DMS79 (cell line): Measurements from ENCODE around the gene EFNA2.
"Not testable (repeated sequence)": the region's sequence is repeated elsewhere in the genome, so short reads cannot be mapped to it uniquely, and the experiment has no call there.

Experiments used
- DNase-seq: peaks from one replicate; lab custom pipeline; 2025; lab: John Stamatoyannopoulos, UW

The EFNA2 gene

DNA sequence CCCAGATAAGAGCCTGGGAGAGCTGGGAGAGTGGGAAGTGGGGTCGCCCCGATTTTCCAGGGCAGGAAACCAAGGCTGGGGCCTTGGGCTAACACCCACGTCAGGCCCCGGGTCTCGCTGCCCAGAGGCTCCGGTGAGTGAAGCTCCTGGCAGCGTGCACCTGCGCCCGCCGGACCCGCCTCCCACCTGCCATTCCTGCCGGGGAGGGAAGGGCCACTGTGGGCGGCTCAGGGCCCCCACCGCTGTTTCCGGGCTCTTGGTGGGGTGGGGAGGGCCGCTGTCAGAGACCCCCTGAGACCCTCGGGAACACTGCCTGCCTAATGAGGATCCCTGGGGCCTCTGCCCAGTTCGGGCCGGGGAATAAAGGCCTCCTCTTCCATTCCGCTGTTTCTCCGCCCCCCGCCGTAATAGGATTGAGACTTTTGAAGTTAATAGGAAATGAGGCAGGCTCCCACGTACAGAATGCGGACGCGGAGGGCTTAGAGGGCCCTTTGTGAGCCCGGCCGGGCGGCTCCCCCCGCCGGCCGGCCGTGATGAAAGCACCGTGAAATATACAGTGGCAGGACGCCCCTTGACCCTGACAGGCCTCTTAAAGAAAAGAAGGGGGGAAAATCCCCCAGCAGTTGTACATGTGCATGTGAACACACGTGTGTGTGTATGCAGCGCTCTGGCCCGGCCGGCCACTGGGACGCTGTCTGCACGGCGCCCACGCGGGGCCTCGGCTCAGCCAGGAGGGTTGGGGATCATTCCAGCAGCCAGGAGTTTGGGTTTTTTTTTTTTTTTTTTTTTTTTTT lies 33.2 kb downstream of the EFNA2 start:
- no peak for DNase-seq

DNA sequence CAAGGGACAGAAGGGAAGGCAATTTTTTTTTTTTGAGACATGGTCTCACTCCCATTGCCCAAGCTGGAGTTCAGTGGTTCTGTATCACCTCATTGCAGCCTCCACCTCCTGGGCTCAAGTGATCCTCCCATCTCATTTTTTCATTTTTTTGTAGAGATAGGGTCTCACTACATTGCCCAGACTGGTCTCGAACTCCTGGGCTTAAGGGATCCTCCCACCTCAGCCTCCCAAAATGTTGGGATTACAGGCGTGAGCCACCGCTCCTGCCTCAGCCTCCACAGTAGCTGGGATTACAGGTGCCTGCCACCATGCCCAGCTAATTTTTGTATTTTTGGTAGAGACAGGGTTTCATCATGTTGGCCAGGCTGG lies 34.6 kb downstream of the EFNA2 start:
- not testable (repeated sequence) for DNase-seq

DNA sequence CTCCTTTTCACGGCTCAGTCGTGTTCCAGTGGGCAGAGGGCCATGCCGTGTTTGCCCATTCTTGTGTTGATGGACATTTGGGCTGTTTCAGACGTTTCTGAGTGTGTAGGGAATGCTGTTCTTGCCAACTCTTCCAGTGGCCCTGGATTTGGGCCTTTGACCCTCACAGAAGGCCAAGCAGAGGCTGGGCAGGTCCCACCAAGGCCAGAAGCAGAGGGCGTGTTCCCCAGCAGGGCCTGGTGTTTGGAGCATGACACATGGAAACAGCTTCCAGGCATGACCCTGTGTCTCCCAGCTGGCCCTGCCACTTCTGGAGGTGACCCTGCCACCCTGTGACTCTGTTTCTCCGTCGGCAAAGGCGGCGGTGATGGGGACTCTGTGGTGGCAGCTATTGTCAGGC lies 35.9 kb downstream of the EFNA2 start:
- DNase-seq: no peak

DNA sequence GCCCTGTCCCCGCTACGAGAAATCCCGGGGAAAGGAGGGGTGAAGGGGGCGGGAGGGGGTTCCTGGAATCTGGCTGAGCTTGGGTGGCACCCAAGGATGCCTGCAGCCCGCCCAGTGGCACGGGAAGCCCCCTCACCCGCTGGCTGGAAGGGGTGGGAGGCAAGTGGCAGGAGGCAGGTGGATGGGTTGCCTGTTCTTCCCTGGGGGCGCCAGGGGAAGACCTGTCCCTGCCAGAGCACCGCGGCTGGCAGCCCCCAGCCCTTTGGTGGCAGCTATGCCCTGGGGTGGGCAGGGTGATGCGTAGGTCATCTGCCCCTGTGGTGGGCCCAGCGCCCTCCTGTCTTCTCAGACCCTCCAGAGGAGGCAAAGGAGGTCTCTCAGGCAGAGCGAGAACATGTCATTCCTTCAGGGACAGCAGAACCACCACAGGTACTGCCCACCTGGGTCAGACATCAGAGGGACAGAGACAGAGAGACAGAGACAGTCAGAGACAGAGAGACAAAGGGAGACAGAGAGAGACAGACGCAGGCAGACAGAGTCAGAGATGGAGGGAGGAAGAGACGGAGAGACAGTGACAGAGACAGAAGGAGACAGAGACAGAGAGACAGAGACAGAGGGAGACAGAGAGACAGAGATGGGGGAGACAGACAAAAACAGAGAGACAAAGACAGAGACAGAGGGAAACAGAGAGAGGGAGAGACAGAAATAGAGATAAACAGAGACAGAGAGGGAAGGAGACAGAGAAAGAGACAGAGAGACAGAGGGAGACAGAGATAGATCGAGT lies 36.7 kb downstream of the EFNA2 start:
- no peak for DNase-seq

DNA sequence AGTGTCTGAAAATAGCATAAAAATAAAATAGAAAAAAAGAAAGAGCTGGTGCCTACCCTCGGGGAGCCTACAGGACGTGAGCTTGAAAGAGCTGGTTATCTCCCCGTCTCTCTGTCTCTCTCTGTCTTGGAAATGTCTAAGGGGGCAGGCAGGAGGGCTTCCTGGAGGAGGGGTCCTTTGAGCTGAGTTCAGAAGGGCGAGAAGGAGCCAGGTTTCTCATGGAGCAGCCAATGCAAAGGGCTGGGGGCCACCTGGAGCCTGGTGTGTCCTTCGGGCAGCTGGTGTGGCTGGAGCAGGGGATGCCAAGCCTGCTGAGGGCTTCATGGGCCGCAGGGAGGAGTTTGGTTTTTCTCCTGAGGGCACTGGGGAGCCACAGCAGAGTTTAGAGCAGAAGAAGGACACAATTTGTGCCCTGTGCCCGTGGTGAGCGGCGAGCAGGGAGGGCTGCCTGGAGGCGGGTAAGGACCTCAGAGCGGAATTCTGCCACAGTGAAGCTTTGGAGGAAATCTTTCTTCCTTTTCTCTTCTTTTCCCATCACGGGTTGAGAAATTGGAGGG lies 38.7 kb downstream of the EFNA2 start:
- no peak for DNase-seq

DNA sequence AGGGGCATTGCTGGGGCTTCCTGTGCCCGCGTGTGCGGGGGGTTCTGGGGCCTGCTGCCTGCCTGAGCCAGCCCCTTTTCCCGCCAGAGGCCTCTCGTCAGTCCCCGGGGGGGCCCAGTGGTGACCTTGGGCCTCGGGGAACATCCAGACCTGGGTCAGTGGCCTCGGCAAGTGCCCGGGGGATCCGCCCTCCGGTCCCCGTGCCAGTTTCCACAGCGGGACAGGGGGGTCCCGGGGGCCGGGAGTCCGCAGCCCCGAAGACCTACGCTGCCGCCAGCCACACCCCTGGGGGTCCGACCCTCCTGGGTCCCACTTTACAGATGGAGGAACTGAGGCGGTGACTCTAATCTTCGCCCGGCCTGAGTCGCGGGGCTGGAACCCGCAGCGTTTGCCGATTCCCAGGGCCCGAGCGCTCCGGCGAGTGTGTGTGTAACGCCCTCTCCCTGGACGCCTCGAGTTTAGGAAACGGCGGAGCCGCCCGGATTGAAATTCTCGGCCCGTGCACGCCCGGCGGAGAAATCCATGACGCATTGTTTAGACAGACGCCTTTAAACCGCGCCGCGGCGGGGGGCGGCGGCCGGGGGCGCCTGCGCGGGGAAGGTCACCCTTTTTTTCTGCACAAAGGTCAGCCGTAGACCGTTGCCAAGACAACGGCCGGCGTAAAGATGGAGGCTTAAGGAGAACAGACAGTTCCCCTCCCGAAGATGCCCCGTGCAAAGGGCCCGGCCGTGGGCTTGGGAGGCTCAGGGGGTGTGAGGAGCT lies 39.3 kb downstream of the EFNA2 start:
- DNase-seq: peak; percentile 51

DNA sequence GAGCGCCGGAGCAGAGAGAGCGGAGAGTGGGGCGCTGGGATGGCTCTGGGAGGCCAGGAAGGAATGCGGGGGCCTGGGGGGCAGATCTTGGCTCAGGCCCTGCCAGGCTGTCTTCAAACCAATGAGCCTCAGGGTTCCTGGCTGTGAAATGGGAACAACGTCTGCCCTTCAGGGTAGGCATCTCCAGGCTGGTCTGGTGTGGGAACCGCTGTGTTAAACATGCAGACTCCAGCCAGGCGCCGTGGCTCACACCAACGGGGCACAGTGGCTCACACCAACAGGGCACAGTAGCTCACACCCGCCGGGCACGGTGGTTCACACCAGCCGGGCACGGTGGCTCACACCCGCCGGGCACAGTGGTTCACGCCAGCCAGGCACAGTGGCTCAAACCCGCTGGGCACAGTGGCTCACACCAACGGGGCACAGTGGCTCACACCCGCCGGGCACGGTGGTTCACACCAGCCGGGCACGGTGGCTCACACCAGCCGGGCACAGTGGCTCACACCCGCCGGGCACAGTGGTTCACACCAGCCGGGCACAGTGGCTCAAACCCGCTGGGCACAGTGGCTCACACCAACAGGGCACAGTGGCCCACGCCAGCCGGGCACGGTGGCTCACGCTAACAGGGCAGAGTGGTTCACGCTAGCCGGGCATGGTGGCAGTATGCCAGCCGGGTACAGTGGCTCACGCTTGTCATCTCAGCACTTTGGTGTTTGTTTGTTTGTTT lies 40.1 kb downstream of the EFNA2 start:
- no peak for DNase-seq

DNA sequence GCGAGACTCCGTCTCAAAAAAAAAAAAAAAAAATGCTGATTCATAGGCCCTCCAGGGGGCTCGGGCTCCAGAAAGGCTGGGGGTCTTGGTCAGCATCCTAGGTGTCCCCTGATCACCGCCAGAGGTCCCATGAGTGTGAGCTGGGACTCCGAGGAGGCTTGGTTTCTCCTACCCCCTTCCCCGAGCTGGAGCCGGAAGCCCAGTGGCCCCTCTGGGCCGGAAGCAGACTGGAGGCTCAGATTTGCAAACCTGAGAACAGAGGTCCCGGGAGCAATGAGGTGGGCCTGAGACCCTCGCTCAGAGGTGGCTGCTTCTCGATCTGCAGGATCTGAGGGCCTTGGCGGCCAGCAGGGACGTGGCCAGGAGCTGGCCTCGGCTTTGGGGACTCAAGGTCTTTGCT lies 41.5 kb downstream of the EFNA2 start:
- no peak for DNase-seq

DNA sequence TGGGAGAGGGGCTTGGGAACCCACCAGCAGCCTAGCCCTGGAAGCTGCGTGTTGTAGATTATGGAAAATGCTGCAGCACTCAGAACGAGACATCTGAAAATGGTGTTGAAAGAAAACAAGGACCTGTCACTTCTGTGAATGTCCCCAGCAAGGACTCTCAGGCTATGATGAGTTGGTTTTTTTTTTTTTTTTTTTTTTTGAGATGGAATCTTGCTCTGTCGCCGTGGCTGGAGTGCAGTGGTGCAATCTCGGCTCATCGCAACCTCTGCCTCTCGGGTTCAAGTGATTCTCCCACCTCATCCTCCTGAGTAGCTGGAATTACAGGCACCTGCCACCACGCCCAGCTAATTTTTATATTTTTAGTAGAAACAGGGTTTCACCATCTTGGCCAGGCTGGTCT lies 46.5 kb downstream of the EFNA2 start:
- not testable (repeated sequence) for DNase-seq

DNA sequence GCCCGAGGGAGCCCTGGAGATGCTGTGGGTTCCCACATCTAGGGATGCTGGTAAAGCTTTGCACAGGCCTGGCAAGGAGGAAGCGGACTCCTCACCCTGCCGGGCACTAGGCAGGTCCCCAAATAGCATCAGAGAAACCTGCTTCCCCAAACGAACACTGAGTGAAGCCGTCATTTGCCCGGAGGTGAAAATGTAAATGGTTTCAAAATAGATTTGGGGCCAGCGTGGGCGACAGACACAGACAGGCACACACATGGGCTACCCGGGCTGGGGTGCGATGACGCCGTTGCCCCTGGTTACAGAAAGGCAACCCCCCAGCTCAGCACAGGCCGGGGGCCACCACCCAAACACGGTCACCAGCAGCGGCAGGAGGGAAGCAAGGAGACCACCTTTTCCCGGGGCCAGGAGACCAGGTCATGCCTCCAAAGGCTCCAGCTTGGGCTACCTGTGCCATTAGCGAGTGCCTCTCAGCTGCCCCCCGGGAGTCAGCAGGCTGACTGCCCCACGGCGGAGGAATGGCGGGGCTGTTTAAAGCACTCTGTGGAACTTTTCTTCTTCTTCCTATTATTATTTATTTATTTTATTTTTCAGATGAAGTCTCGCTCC lies 50.5 kb downstream of the EFNA2 start:
- no peak for DNase-seq

DNA sequence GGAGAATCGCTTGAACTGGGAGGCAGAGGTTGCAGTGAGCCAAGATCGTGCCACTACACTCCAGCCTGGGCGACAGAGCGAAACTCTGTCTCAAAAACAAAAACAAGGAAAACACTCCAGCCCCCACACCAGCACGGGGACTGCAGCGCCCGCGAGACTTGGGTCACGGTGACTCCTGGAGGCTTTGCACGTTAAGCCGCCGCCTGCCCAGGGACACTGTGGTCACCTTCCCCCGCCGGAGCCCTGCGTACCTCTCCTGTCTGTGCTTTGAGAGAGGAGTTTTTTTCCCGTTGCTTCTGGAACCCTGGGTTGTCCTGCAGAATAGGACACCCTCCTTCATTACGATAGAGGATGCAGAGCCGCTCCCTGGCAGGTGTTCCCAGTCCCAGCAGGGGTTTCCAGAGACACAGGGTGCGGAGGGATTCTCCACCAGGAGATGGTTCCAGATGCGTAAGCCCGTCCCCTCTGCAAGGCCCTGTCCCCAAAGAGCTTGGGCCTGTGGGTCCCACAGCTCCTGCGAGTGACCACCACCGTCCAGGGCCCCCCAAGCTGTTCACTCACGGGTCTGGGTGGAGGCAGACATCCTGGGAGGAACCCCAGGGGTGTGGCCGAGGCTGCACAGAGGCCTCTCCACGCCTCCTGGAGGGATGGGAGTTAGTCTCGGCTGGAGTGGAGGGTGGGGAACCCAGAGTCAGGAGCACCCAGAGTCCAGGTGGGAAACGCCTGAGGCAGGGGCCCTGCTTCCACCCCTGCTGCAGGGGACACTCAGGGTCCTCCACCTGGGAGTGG lies 55.2 kb downstream of the EFNA2 start:
- no peak for DNase-seq

DNA sequence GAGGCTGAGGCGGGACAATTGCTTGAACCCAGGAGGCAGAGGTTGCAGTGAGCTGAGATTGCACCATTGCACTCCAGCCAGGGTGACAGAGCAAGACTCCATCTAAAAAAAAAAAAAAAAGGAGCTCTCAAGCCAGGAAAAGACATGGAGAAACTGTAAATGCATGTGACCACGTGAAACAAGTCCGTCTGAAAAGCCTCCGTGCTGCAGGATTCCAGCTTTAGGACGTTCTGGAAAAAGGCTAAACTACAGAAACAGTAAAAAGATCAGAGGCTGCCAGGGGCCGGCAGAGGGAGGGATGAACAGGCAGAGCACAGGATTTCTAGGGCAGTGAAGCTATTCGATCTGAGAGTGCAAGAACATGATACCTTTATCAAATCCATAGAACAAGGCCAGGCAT lies 57.4 kb downstream of the EFNA2 start:
- DNase-seq: no peak

DNA sequence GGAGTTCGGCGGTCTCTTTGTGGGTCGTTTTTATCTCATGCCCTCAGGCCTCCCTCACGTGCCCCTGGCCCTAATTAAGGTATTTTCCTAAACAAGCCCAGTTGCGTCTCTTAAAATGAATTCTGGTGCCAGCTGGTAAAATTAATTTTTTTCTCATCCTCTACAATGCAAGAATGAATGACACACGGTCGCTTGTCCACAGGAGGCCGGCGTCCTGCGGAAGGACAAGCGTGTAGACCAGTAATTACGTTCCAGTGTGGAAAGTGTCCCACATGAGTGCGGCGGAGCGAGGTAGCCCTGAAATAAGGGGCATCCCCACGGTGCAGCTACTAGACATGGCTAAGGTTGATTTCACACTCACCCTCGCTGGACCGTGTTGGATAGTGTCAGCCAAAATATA lies 63.5 kb downstream of the EFNA2 start:
- no peak for DNase-seq

DNA sequence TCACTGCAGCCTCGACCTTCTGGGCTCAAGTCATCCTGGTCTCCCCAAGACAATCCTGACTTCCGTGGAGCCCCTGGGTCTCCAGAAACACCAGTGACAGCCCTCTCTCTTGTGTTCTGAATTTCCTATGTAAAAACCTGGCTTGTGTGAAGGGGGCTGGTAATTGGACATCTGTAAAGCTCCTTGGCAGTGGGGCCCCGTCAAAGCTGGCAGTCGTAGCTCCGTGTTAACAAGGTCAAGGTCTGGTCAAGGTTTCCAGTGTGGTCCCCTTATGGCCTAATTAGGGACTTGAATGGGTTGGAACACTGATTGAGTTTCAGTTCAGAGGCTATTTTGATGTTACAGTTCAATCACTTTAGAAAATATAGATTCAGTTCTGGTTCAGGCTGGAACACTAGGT lies 65.2 kb downstream of the EFNA2 start:
- no peak for DNase-seq
